Tibial nerve (tissue), 3 donors: ENCODE measurements around the gene ZNF79.

Source experiments
- POLR2A ChIP-seq, 2 donors: fragments of 450-650 bp; IDR thresholded peaks; one replicate each; pipeline ENCODE4 v1.6.1; 2017; ENCODE audit warnings: antibody characterized with exemption in 2 of 2, mild to moderate bottlenecking in 2 of 2, moderate library complexity in 2 of 2
- TF ChIP-seq, protein P1 (sequence below), 5 experiments: fragments of 200-600 bp in 3 of 5; fragments of 450-650 bp in 2 of 5; sonication (generic) in 3 of 5; IDR thresholded peaks; one replicate each; pipeline ENCODE4 v1.5.1; 2016 to 2019; ENCODE audit warnings: antibody characterized with exemption in 5 of 5, mild to moderate bottlenecking in 3 of 5, moderate library complexity in 2 of 5

DNA sequence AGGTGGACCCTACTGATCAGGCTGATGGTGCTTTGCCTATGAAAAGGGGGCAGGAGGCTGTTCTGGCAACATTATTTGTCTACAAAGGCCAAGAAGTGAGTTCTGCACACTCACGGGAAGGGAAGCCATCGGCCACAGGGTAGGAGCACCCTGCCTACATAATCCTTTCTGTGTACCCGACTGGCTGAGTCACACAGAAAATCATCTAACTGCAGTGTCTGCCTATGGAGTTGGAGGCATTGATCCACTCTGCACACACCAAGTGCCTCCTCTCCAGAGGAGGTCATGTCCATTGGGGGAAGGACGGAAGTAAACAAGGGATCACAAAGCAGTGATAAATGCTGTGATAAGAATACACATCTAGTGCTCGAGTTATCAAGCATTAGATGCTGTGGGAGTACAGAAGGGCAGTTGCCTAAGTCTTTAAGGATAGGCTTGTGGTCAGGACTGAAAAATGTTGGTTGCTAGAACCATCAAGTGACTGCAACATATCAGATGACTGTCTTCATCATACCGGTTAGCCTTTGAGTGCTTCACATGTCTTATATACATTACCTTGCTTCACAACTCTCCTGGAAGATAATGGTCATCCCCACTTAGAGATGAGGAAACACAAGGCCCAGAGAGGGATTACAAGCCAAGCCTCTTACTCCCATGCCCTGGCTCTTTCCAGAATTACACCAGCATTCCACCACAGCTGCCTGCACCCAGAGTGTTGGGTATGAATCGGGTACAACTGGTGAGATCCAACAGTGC, 28.5 kb upstream of the ZNF79 start:
- TF ChIP-seq, protein P1, sequence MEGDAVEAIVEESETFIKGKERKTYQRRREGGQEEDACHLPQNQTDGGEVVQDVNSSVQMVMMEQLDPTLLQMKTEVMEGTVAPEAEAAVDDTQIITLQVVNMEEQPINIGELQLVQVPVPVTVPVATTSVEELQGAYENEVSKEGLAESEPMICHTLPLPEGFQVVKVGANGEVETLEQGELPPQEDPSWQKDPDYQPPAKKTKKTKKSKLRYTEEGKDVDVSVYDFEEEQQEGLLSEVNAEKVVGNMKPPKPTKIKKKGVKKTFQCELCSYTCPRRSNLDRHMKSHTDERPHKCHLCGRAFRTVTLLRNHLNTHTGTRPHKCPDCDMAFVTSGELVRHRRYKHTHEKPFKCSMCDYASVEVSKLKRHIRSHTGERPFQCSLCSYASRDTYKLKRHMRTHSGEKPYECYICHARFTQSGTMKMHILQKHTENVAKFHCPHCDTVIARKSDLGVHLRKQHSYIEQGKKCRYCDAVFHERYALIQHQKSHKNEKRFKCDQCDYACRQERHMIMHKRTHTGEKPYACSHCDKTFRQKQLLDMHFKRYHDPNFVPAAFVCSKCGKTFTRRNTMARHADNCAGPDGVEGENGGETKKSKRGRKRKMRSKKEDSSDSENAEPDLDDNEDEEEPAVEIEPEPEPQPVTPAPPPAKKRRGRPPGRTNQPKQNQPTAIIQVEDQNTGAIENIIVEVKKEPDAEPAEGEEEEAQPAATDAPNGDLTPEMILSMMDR (IDR thresholded peaks at IDR 0.05) = no peak
- TF ChIP-seq POLR2A (IDR thresholded peaks at IDR 0.05) = no peak
